Mesothelial cell of epicardium (in vitro differentiated cells): ENCODE data around the gene CALR. TPM values are rescaled to one million over a fixed set of nuclear protein-coding genes. Genes with fewer than 3 reads are reported as not detected.

Source experiments
- DNase-seq, 2 experiments: peaks; one replicate each; pipeline ENCODE4 v3.0.0; 2021; ENCODE audit warnings: low spot score in 2 of 2; ENCODE audit not compliant: unreplicated experiment in 2 of 2
- H3K27ac Mint-ChIP-seq: 2 replicates; pipeline ENCODE4 v1.8.0; 2021; ENCODE audit warnings: mixed read lengths
- H3K27me3 Mint-ChIP-seq: 2 replicates; pipeline ENCODE4 v1.8.0; 2021; ENCODE audit warnings: low read depth, mixed read lengths
- H3K36me3 Mint-ChIP-seq: 2 replicates; pipeline ENCODE4 v1.8.0; 2021; ENCODE audit warnings: mixed read lengths
- H3K4me1 Mint-ChIP-seq: 2 replicates; pipeline ENCODE4 v1.8.0; 2021; ENCODE audit warnings: mixed read lengths
- H3K4me3 Mint-ChIP-seq: 2 replicates; pipeline ENCODE4 v1.8.0; 2021; ENCODE audit warnings: mild to moderate bottlenecking, moderate library complexity, mixed read lengths
- H3K9me3 Mint-ChIP-seq: 2 replicates; pipeline ENCODE4 v1.8.0; 2021; ENCODE audit warnings: mixed read lengths
- CTCF ChIP-seq: fragments of 200-600 bp; sonication (generic); IDR thresholded peaks from one replicate; pipeline ENCODE4 v1.5.0; 2021; ENCODE audit warnings: antibody characterized with exemption; ENCODE audit not compliant: unreplicated experiment
- microRNA-seq: library from miRNA; unstranded; fragments of <30 nt; microRNA quantifications from one replicate; pipeline ENCODE4 v1.2.0, GENCODE V29; 2021; ENCODE audit warnings: inconsistent platforms, mixed read lengths
- total RNA-seq: library from RNA; stranded (reverse); gene quantifications from 3 replicates; pipeline ENCODE4 v1.2.1, GENCODE V29; 2021

CALR gene
- total RNA-seq, 1 donor from 2014 or later, result 863 TPM

- peak overlapping the region; percentile 39 for H3K4me3 Mint-ChIP-seq
- peaks cover 16% of the 10 kb centered on the region for H3K4me1 Mint-ChIP-seq
- H3K36me3 Mint-ChIP-seq, result peaks cover 5% of the 10 kb centered on the region
- no peak for TF ChIP-seq CTCF
- DNase-seq, result no peak
- H3K27ac Mint-ChIP-seq, result no peak overlapping the region
- peaks cover 71% of the 10 kb centered on the region for H3K27me3 Mint-ChIP-seq
- no peaks in the 10 kb centered on the region for H3K9me3 Mint-ChIP-seq
These were observed 55.2 kb downstream of the CALR start for GRCh38 chr19:12993562-12993961.

Small RNA genes lying within 50 kb of the gene (microRNA-seq; reads per million reads assigned to microRNA genes)
- 0.88 reads per million for gene MIR5695
- 3.2 reads per million, percentile 6 among the genes with 10 or more reads in this experiment for gene MIR6515

Other genes with a start within 250 kb of the CALR start
- 9.6 to 9.8 TPM (median 9.8 TPM) in 3 replicates for gene FBXW9, start 242.0 kb upstream of the CALR start, total RNA-seq
- 105 to 116 TPM (median 105 TPM) in 3 replicates for gene TNPO2, start 214.7 kb upstream of the CALR start, total RNA-seq
- gene TRIR, start 203.9 kb upstream of the CALR start, total RNA-seq, result 148 to 161 TPM (median 156 TPM) in 3 replicates
- 44.6 to 49.8 TPM (median 46.9 TPM) in 3 replicates for gene GET3, start 201.1 kb upstream of the CALR start, total RNA-seq
- gene BEST2, start 186.8 kb upstream of the CALR start, total RNA-seq, result not detected in 3 replicates
- gene HOOK2, start 163.1 kb upstream of the CALR start, total RNA-seq, result 89.2 to 93.7 TPM (median 92.7 TPM) in 3 replicates
- 160 to 169 TPM (median 164 TPM) in 3 replicates for gene JUNB, start 147.1 kb upstream of the CALR start, total RNA-seq
- gene PRDX2, start 136.8 kb upstream of the CALR start, total RNA-seq, result 361 to 381 TPM (median 380 TPM) in 3 replicates
- gene THSD8, start 136.5 kb upstream of the CALR start, total RNA-seq, result 8.4 to 11.4 TPM (median 8.8 TPM) in 3 replicates
- 17.5 to 22.7 TPM (median 19.8 TPM) in 3 replicates for gene RNASEH2A, start 132.0 kb upstream of the CALR start, total RNA-seq
- not detected in 3 replicates for gene RTBDN, start 104.0 kb upstream of the CALR start, total RNA-seq
- gene MAST1, start 100.1 kb upstream of the CALR start, total RNA-seq, result 4.0 to 5.8 TPM (median 4.4 TPM) in 3 replicates
- 20.4 to 23.6 TPM (median 23.5 TPM) in 3 replicates for gene DNASE2, start 57.2 kb upstream of the CALR start, total RNA-seq
- gene KLF1, start 51.4 kb upstream of the CALR start, total RNA-seq, result 0.13 TPM in 1 of 3 replicates, not detected in the others
- gene GCDH, start 47.4 kb upstream of the CALR start, total RNA-seq, result 29.7 to 31.5 TPM (median 30.2 TPM) in 3 replicates
- gene SYCE2, start 19.3 kb upstream of the CALR start, total RNA-seq, result 0.86 to 0.98 TPM (median 0.97 TPM) in 3 replicates
- 54.5 to 58.4 TPM (median 58.3 TPM) in 3 replicates for gene FARSA, start 4.9 kb upstream of the CALR start, total RNA-seq
- gene RAD23A, start 7.3 kb downstream of the CALR start, total RNA-seq, result 78.6 to 87.4 TPM (median 80.7 TPM) in 3 replicates
- gene GADD45GIP1, start 18.6 kb downstream of the CALR start, total RNA-seq, result 18.7 to 19.1 TPM (median 18.8 TPM) in 3 replicates
- 0.16 TPM in 1 of 3 replicates, not detected in the others for gene DAND5, start 31.0 kb downstream of the CALR start, total RNA-seq
- gene NFIX, start 56.9 kb downstream of the CALR start, total RNA-seq, result 52.4 to 55.5 TPM (median 53.8 TPM) in 3 replicates
- 3.4 to 4.0 TPM (median 3.8 TPM) in 3 replicates for gene LYL1, start 164.2 kb downstream of the CALR start, total RNA-seq
- 53.9 to 58.6 TPM (median 57.0 TPM) in 3 replicates for gene TRMT1, start 178.1 kb downstream of the CALR start, total RNA-seq
- gene NACC1, start 179.7 kb downstream of the CALR start, total RNA-seq, result 63.0 to 76.4 TPM (median 74.5 TPM) in 3 replicates
- 52.7 to 58.4 TPM (median 56.7 TPM) in 3 replicates for gene STX10, start 211.8 kb downstream of the CALR start, total RNA-seq
- gene IER2, start 211.8 kb downstream of the CALR start, total RNA-seq, result 278 to 284 TPM (median 282 TPM) in 3 replicates